A549 treated with AZD9567 at 1 μM for 4 hours (cell line): ENCODE results near the gene RNF144A. TPM values are rescaled to one million over a fixed set of nuclear protein-coding genes. Genes with fewer than 3 reads are reported as not detected.

ENCODE experiments used
- total RNA-seq: library from RNA; stranded (reverse); fragments of 200-300 nt; extraction: Qiagen RNA extraction; gene quantifications from 5 replicates; pipeline ENCODE4 v1.2.3, GENCODE V29; 2022; ENCODE audit not compliant: insufficient read depth

RNF144A gene
- 6.4 to 8.5 TPM (median 7.9 TPM) in 5 replicates for total RNA-seq

GRCh38 chr2:6917071-6917760 is at the start of gene RNF144A:
Gene RNF144A, plus strand, starts transcription at chr2:6917412. Its CDS starts 79,515 bp downstream, at chr2:6996927.

GRCh38 chr2:6877402-6878304 is 39.6 kb upstream of the RNF144A start, which contains the start of gene RSAD2:
Gene RSAD2, plus strand, starts transcription at chr2:6877777. Its CDS starts 24 bp downstream, at chr2:6877801.

Other genes starting within 250 kb of the RNF144A start
- gene CMPK2, start 51.5 kb upstream of the RNF144A start, total RNA-seq, result 0.46 to 0.54 TPM (median 0.51 TPM) in 4 of 5 replicates, not detected in the other
- gene RSAD2, start 39.6 kb upstream of the RNF144A start, total RNA-seq, result 0.08 to 0.30 TPM (median 0.12 TPM) in 4 of 5 replicates, not detected in the other